ENCODE data around the gene FAM72D.
"Not testable (repeated sequence)": the region's sequence is repeated elsewhere in the genome, so short reads cannot be mapped to it uniquely, and the experiment has no call there.

DNA sequence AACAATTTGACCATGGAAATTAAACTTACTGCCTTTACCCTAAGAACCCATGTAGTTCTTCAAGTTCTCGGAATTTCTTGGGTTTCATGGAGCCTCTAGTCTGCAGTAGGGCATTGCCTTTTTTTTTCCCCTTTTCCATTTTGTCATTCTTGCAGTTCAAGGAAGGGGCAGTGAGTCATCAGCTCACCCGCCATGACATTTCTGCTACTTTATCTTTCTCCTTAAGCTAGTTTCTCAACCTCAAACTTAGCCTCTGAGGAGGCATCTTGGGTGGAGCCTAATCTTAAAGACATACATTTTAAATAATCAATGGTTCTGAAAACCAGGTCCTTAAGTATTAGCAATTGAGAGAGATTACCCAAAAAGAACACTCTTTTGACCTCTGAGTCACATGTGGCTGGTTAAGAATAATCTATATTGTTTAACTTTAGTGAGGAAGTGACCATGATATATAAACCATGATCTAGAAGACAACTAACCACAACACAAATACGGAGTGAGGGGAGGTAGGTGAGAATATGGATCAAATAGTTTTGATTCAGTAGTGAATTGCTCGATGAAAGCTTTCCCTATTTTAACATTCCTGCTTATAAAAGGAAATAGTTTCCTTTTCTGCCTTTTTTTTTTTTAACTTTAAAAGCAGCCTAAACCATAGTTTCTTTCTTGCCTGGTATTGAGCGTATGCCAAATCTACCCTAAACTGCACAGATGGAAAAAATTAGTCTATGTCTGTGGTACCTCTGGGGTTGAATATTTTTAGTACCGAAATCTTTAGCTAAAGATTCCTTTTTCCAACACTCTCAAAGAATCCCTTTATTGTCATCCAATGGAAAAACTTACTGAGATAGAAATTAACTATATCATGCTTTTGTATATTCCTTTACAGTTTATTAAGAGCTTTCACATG, 20.1 kb downstream of the FAM72D start:
- TF ChIP-seq, protein P1, sequence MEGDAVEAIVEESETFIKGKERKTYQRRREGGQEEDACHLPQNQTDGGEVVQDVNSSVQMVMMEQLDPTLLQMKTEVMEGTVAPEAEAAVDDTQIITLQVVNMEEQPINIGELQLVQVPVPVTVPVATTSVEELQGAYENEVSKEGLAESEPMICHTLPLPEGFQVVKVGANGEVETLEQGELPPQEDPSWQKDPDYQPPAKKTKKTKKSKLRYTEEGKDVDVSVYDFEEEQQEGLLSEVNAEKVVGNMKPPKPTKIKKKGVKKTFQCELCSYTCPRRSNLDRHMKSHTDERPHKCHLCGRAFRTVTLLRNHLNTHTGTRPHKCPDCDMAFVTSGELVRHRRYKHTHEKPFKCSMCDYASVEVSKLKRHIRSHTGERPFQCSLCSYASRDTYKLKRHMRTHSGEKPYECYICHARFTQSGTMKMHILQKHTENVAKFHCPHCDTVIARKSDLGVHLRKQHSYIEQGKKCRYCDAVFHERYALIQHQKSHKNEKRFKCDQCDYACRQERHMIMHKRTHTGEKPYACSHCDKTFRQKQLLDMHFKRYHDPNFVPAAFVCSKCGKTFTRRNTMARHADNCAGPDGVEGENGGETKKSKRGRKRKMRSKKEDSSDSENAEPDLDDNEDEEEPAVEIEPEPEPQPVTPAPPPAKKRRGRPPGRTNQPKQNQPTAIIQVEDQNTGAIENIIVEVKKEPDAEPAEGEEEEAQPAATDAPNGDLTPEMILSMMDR (conservative IDR thresholded peaks at IDR 0.05; ENCODE audit: low read length) = not testable (repeated sequence)
- not testable (repeated sequence) for TF ChIP-seq EZH2phosphoT487 (IDR thresholded peaks at IDR 0.05; ENCODE audit: borderline replicate concordance, low read depth, low read length)

All from OCI-LY7 (cell line).